Islet precursor cell (in vitro differentiated cells): ENCODE measurements around the gene IFI16.
"Not testable (repeated sequence)": the region's sequence is repeated elsewhere in the genome, so short reads cannot be mapped to it uniquely, and the experiment has no call there.

Source experiments
- DNase-seq: peaks from one replicate; pipeline ENCODE4 v3.0.0-alpha.2; 2018

IFI16 gene

DNA sequence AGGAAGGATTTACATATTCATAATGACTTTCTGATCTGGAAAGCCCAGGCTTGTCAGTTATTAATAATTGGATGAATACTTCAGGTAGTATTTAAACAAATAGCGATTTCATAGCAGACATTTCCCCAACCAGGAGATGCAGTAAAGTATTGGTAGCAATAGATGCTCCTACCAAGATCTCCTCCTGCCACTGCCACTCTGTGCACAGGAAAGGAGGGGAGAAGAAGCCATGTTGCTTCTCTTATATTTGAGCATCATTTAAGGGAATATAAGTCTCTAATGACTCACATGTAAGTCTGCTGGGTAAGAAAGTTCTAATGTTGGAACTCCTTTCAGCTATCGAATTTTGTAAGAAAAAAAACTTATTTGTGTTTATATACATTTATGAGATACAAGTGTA lies 420 bp upstream of the IFI16 start:
- DNase-seq = no peak

DNA sequence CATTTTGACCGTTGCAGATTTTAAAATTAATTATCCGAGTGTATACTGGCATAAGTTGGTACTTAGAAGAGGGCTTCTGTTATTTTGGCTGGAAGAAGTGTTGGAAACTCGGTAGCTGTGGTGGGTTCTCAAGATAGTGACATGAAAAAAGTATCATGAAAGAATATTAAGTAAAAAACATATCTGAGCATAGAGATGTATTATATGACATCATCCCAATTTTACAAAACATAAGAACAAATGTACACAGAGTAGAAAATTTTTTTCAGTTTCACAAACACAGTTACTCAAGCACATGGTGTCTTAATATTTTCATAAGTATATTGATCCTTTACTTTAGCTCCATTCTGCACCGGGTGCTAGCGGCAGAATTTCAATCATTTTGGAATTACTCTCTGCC lies 684 bp downstream of the IFI16 start:
- no peak for DNase-seq

DNA sequence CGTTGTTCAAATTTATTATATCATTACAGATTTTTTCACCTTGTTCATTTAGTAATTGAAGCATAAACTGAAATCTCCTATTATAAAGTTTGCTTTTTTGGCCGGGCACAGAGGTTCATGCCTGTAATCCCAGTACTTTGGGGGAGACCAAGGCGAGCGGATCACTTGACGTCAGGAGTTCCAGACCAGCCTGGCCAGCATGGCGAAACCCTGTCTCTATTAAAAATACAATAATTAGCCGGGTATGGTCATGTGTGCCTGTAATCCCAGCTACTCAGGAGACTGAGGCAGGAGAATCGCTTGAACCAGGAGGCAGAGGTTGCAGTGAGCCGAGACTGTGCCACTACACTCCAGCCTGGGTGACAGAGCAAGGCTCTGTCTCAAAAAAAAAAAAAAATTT lies 1.3 kb downstream of the IFI16 start:
- DNase-seq = not testable (repeated sequence)

- no peak for DNase-seq
Observed at GRCh38 chr1:159011751-159012150, 2.0 kb downstream of the IFI16 start.

- DNase-seq = no peak
Observed at GRCh38 chr1:159012495-159012894, 2.8 kb downstream of the IFI16 start.

- no peak for DNase-seq
Observed at GRCh38 chr1:159014003-159014571, 4.4 kb downstream of the IFI16 start.

- DNase-seq = no peak
Observed at GRCh38 chr1:159014851-159015250, 5.1 kb downstream of the IFI16 start.

- peak; percentile 83 for DNase-seq
Observed at GRCh38 chr1:159015440-159015909, 5.8 kb downstream of the IFI16 start.

DNA sequence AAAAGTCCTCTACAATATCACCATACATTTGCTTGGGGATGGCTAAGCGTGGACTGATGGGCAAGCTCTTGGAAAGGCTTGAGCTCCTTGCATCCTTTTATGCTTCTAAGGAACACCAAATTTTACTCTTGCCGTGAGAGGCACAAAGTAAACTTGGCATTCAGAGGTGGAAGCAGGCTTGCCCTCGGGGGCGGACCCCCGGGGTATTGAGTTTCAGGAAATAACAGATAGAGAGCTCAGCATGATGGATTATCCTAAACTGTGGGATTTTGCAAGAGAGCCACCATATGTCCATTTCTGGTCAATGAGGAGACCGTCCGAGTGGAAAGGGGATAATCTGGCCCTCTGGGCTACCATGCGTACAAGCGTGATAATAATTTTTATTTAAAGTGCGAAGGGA lies 14.0 kb downstream of the IFI16 start:
- DNase-seq = no peak

DNA sequence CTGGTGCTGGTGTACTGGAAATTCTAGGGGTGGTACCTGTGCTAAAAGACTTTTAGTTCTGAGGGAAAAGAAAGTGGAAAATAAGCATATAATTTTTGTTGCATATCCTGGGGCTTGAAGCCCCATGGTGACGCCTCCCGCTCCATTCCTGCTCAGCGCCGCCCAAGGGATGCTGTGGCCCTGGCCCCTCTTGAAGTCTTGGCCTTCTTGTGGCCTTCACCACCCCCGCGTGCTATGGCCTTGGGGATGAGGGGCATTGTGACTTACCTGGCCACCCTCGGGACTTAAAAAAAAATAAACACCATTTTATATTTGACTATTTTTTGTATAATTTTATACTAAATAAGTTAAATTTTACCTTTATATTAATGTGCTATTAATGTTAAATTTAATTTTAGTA lies 15.3 kb downstream of the IFI16 start:
- no peak for DNase-seq

DNA sequence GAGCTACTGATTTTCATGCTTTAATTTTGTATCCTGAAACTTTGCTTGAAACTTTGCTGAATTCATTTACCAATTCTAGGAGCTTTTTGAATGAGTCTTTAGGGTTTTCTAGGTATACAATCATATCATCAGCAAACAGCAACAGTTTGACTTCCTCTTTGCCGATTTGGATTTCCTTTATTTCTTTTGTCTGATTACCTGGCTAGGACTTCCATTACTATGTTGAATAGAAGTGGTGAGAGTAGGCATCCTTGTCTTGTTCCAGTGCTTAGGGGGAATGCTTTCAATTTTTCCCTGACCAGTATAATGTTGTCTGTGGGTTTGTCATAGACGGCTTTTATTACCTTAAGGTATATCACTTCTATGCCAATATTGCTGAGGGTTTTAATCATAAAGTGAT lies 17.1 kb downstream of the IFI16 start:
- not testable (repeated sequence) for DNase-seq

DNA sequence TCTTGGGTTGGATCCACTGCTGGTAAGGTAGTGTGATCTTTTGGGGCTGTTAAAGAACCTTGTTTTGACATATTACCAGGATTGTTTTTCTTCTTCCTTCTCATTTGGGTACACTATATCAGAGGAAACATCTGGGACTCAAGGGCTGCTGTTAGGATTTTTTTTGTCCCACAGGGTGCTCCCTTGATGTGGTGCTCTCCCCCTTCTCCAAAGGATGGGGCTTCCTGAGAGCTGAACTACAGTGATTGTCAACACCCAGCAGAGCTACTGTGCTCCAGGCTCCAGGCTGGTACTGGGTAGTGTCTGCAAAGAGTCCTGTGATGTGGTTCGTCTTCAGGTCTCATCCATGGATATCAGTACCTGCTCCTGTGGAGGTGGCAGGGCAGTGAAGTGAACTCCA lies 20.6 kb downstream of the IFI16 start:
- DNase-seq = no peak

DNA sequence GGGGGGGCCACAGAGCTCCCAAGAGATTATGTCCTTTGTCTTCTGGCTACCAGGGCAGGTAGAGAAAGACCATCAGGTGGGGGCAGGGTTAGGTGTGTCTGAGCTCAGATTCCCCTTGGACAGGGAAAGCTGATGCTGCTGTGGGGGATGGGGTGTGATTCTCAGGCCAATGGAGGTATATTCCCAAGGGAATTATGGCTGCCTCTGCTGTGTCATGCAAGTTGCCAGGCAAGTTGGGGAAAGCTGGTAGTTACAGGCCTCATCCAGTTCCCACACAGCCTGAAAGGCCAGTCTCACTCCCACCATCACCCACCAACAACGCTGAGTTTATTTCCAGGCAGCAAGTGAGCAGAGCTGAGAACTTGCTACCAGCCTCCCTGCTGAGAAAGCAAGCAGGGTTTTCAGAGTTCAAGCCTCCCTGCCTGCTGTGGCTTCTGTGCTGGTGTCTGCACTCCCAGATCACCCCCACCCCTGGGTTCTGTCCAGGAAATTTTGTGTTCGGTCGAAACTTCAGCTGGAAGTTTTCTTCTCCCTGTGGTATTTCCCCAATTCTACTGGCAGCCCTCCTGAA lies 21.3 kb downstream of the IFI16 start:
- no peak for DNase-seq

- DNase-seq = no peak
Observed at GRCh38 chr1:159040206-159040605, 30.5 kb downstream of the IFI16 start.

- DNase-seq = no peak
Observed at GRCh38 chr1:159040893-159041724, 31.4 kb downstream of the IFI16 start.

DNA sequence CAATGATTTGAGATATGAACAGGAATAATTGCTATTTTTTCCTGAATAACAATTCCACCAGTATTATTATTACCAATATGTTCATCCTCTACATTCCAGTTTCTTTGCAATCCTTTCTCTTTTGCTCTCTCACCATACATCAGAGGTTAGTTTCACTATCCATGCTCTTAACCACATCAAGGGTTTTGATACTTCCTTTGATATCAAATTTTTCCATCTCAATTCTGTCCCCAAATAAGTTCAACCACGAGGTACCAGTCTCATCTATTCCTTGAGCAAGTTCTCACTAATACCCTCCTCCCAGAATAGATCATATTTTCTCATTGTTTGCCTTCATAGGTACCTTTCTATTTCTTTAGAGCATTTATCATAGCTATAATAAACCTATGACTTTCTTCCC lies 36.8 kb downstream of the IFI16 start:
- DNase-seq = not testable (repeated sequence)

DNA sequence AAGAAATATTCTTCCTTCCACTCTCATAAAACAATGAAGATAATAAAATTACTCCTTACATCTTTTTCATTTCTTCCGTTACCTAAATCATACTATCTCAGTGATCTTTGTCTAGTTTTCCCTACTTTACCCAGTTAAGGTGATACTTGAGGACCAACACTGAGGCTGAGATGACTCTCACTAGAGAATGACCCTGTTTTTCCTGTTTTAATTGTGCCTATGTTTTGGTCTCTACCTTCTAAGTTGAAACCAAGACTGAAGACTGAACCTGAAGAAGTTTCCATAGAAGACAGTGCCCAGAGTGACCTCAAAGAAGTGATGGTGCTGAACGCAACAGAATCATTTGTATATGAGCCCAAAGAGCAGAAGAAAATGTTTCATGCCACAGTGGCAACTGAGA lies 41.7 kb downstream of the IFI16 start:
- no peak for DNase-seq

GRCh38 chr1:159054427-159054826 lies 44.7 kb downstream of the IFI16 start:
- no peak for DNase-seq

- no peak for DNase-seq
Observed at GRCh38 chr1:159055181-159055641, 45.5 kb downstream of the IFI16 start.

DNA sequence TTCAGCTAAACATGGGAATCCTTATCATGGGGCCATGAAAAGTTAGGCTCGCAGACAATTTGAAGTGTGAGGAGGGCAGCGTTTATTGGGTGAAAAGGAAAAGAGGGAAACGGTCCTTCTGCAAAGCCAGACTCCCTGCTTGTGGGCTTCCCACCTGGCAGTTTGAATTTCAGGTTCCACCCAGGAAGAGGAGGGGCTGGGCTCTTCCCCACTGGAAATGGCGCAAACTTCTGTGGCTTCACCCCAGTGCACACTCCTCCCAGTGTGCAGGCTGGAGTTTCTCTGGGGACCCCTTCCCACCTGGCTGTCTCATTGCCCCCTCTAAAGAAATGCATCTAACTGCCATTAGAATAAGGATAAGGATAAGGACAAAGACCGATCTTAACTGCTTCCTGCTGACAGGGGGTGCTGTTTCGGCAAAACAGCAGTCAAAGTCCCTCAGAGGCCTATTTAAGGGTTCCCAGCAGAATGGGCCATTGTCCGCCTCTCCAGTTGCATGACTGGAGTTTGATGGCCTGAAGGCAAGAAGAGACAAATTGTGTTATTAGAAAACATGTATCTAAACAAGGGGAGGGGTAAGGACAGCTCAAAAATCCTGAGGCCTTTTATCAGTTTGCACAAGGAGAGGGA lies 46.5 kb downstream of the IFI16 start:
- no peak for DNase-seq

DNA sequence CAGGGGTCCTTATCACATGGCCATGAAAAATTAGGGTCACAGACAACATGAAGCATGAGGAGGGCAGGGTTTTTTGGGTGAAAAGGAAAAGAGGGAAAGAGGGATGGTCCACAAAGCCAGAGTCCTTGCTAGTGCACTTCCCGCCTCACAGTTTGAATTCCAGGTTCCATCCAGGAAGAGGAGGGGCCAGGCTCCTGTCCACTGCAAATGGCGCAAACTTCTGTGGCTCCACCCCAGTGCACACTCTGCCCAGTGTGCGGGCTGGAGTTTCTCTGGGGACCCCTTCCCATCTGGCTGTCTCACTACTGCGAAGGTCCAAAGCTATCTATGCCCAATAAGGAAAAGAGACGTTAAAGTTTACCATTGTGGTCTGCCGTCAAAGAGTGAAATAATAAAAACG lies 49.0 kb downstream of the IFI16 start:
- no peak for DNase-seq

DNA sequence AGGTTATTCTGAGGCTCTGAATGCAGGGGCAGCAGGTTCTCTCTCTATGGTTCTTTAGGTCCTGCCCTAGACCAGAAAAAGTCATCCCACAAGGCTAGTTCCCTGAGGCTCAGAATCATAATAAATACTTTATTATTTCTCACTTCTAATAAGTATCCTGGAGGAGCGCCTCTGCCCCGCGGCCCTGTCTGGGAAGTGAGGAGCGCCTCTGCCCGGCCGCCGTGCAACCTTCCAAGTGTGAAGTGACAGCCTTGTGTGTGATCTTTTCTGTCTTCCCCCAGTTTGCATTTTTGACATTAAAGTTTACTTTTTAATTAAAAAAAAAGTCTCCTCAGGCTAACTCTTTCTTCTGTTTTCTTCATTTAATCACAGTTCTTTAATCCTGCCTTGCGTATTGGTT lies 55.4 kb downstream of the IFI16 start:
- DNase-seq = no peak

GRCh38 chr1:159066108-159066507 lies 56.4 kb downstream of the IFI16 start:
- DNase-seq = no peak
